Measurements from ENCODE around the gene CTBS. TPM values are rescaled to one million over a fixed set of nuclear protein-coding genes. Genes with fewer than 3 reads are reported as not detected.

CTBS gene
- total RNA-seq, 1 donor from 2014 or later = 6.7 TPM

- no peak for DNase-seq (ENCODE audit: low read depth)
- H3K4me3 ChIP-seq (ENCODE audit: low read depth, low read length) = no peak overlapping the region
- no peak for TF ChIP-seq CTCF (conservative IDR thresholded peaks at IDR 0.05; ENCODE audit: low read depth, low read length)
These were observed 39.6 kb upstream of the CTBS start for GRCh38 chr1:84613887-84614286.

- no peak for DNase-seq (ENCODE audit: low read depth)
- TF ChIP-seq CTCF (conservative IDR thresholded peaks at IDR 0.05; ENCODE audit: low read depth, low read length) = no peak
- H3K4me3 ChIP-seq (ENCODE audit: low read depth, low read length) = no peak overlapping the region
These were observed 38.8 kb upstream of the CTBS start for GRCh38 chr1:84613026-84613425.

GRCh38 chr1:84611796-84612195 is 37.6 kb upstream of the CTBS start:
- TF ChIP-seq CTCF (conservative IDR thresholded peaks at IDR 0.05; ENCODE audit: low read depth, low read length) = no peak
- DNase-seq (ENCODE audit: low read depth) = no peak

GRCh38 chr1:84611091-84611490 is 36.9 kb upstream of the CTBS start:
- no peak for DNase-seq (ENCODE audit: low read depth)
- TF ChIP-seq CTCF (conservative IDR thresholded peaks at IDR 0.05; ENCODE audit: low read depth, low read length) = no peak
- H3K4me3 ChIP-seq (ENCODE audit: low read depth, low read length) = no peak overlapping the region

More at GRCh38 chr1:84611796-84612195, 37.6 kb upstream of the CTBS start:
- no peak overlapping the region for H3K4me3 ChIP-seq (ENCODE audit: low read depth, low read length)

GRCh38 chr1:84606977-84607376 is 32.7 kb upstream of the CTBS start:
- no peak overlapping the region for H3K4me3 ChIP-seq (ENCODE audit: low read depth, low read length)
- TF ChIP-seq CTCF (conservative IDR thresholded peaks at IDR 0.05; ENCODE audit: low read depth, low read length) = no peak
- DNase-seq (ENCODE audit: low read depth) = no peak

- TF ChIP-seq CTCF (conservative IDR thresholded peaks at IDR 0.05; ENCODE audit: low read depth, low read length) = no peak
- no peak for DNase-seq (ENCODE audit: low read depth)
- no peak overlapping the region for H3K4me3 ChIP-seq (ENCODE audit: low read depth, low read length)
These were observed 30.9 kb upstream of the CTBS start for GRCh38 chr1:84605157-84605556.

- H3K4me3 ChIP-seq (ENCODE audit: low read depth, low read length) = no peak overlapping the region
- DNase-seq (ENCODE audit: low read depth) = no peak
- no peak for TF ChIP-seq CTCF (conservative IDR thresholded peaks at IDR 0.05; ENCODE audit: low read depth, low read length)
These were observed 29.9 kb upstream of the CTBS start for GRCh38 chr1:84603941-84604830.
